ENCODE results near the gene DLG2.

The DLG2 gene

DNA sequence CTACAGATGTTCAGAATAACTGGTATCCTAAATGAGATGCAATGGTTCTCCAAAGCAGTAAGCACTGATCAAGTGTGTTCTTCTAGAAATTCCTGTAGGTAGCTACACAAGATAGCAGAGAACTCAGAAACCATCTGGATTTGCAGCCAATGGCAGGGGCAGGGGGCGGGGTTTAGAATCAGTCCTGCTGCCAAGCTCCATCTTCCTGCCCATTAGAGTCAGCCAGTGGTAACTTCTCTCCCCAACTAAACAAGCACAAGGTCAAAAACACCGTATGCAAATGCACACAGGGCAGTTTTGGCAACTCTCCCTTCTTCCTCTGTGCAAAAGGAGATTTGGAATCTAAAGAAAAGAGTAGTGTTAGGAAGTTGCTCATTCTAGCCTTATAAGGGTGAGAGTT is 2103.5 kb downstream of the DLG2 start:
- DNase-seq = no peak

DNA sequence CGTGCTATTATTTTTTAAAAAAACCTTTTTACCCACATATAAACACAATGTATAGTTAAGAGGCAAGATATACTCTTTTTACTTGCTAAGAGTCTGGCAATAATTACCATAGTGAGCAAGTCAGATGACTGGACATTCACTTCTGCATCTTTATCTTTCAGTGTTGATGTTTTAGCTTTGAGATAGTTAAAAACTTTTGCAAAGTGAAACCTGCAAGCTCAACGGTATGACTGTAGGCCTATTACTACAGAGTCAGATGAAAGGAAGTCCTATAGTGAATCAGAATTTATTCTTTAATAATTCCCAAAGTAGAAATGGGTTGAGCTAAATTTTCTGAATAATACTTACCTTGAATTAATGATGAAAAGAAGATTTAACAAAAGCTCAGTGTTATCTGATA is 2104.2 kb downstream of the DLG2 start:
- DNase-seq = no peak

DNA sequence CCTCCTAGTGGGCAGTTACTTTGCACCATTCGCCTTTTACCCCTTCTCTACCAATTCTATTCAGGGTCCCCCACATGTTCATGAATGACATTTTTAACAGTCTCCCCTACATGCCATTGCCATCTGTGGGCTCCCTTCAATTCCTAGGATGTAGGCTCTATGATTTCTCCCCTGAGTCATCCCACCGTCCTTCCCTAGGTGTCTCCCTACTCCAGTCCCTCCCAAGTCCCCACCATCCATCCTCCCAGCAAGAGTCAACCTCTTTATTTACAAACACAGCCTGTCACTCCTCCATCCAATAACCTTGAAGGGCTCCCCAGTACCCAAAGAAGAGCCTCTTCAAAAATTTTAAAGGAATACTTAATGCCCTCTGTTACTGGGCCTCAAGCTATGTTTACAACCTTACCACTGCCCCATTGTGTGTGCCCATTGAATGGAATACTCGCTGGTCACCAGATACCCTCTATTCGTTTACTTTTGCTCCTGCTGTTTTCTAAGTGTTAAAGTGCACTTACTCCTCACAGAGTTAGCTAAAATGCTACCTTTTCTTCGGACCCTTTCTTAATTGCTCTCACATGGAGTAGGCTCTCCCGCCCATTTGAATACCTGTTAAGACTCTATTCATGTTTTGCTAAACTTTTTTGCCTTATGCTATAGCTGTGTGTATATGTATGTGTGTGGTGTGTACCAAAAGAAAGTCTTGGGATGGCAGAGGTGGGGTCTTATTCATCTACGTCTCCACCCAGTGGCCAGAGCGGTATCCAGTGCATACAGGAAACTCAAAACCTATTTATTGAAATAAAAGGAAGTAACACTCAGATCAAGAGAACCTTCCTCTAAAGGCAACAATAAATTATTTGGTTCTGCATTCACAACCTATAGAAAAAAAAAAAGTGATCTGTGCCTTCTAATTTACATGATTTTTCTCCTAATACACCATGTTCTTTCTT is 2105.2 kb downstream of the DLG2 start:
- no peak for DNase-seq

DNA sequence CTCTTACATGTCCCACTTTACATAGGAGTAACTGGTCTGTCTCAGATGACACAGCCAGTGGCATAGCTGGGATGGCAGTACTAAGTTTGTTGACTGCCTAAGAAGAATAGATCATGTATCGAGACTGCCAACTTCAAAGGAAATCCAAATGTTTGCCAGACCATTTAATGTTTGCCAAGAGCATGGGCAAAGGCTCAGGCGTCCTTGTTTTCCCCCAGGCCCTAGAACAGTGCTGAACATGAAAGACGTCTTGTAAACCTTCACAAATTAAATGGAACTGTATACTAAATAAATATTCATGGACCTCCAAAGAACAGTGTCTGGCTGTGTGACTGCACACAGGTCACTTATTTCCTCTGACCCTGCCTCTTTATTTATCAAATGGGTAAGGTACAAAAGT is 2106.3 kb downstream of the DLG2 start:
- DNase-seq = no peak

DNA sequence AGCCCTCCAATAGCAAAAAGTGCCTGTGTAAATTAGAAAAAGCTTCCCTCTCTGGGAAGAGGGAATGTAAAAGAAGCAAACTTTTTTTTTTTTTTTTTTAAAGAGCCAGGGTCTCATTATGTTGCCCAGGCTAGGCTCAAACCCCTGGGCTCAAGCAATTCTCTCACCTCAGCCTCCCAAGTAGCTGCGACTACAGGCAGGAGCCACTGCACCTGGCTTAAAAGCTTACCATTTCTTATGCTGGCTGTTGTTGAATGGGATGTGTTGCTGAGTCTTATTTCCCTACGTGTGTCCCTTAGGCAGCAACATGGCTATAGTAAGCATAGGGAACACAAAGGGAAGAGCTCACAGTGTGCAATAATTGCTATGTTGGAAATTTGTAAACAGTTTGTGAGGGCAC is 2115.5 kb downstream of the DLG2 start:
- DNase-seq = no peak

DNA sequence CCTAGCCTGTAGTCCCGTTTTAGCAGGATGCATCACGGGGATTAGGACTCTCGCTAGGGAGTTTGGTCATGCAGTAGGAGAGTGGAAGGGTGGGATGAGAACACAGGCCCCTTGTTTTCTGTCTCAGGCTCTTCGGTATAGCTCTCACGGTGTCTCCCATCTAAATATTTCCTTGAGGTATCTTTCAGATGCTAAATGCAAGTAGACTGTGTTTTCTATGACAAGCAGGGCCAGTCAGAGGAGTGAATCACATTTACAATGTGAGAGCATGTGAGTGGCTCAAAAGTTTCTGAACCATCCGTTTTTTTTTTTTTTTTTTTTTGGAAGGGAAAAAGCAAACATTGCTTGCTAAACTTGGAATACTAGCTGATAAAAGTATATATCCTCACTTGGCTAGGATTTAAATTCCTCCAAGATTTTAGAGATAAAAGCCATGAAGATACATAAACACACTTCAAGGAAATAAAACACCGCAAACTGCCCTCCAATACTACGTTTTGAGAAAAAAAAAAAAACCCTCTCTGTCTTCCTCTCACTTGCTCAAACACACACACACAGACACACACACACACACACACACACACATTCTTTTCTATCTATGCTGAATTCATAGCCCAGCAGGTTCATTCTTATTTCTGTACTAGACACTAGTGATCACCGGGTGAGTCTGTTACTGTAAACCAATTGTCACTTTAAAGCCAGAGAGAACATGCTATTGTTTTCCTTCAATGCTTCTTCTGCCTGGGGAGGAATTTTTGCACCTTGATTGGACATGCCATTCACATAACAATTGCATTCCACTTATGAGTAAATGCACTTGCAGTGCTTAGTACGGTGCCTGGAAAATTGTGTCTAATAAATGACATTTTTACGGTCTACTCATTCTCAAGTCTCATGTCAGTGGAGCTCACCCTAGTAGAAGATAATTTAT is 2116.3 kb downstream of the DLG2 start:
- no peak for DNase-seq

DNA sequence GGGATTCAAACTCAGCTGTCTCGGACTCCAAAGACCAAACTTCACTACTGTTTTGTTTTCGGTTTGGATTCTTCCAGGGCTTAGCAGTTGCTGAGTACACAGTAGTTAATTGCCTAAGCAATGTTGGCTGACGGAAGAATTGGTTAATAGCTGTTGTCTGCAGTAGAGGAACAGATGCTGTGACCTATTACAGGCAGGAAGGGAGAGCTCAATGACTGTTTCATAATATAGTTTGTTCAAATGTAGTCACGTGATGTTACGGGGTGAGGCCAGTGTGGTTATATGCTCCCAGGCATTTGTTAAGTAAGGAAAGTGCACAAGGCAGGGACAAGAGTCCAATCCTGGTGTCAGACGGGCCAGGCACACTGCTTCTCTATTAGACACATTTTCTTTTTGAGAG is 2118.3 kb downstream of the DLG2 start:
- no peak for DNase-seq

DNA sequence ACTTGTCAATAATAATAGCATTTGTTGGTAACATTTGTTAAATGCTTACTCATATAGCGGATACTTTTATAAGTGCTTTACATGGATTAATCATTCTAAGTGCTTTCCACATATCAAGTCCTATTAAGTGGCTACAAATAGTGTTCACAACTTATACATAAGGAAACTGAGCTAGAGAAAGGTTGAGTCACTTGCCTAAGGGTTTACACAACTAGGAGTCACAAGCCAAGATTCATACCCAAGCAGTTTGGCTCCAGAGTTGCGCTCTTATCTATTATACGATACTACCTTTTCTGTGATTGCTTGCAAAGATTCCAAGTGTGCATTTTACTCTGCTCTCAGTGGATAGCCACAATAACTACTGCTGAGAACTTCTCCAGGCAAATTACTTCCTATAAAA is 2125.1 kb downstream of the DLG2 start:
- no peak for DNase-seq

DNA sequence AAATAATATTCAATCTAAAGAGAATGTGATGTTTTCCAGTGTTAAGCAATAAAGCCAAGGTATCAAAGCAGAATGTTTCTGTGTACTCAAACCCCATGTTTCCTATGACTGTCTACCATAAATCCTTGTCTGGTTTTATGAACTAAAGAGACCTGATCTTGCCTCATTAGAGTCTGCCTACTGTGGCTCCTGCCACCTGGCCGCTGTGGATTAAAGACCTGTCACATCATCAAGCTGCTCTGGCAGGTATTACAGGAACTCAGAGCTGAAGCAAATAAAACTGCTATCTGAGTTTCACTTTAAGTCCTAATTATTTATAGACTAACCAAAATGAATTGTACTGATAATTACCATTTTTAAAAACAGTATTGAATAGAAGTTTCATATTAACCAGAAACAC is 2133.2 kb downstream of the DLG2 start:
- no peak for DNase-seq

DNA sequence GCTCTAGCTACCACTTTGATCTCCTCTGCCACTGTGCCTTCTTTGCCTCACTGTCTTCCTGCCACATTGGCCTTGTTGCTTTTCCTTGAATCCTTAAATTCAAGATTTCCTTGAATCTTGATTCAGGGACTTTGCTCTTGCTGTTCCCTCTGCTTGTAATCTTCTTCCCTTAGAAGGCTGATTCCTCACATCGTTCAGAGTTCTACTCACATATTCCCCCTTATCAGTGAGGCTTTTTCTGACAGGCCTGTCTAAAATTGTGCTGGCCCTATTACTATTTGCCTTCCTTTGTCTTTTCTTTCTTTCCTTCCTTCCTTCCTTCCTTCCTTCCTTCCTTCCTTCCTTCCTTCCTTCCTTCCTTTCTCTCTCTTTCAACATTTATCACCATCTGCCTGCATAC is 2134.1 kb downstream of the DLG2 start:
- no peak for DNase-seq

DNA sequence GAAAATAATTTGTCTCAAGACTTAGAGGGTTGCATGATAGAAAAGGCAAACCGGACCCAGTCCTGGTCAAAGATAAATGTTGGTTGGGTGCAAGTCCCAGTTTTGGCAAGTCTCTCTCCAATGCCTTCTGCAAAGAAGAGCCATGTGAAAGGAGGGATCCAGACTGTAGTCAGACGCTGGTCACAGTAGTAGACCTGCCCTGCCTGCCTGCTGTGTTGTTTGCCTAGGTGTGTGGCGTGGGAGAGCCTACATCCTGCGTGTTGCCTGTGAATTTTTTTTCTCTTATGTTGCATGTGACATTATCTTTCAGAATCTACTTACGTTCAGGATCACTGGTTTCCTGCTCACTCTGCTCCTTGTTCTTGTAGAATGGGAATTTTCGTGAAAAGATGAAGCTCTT is 2143.3 kb downstream of the DLG2 start:
- no peak for DNase-seq

DNA sequence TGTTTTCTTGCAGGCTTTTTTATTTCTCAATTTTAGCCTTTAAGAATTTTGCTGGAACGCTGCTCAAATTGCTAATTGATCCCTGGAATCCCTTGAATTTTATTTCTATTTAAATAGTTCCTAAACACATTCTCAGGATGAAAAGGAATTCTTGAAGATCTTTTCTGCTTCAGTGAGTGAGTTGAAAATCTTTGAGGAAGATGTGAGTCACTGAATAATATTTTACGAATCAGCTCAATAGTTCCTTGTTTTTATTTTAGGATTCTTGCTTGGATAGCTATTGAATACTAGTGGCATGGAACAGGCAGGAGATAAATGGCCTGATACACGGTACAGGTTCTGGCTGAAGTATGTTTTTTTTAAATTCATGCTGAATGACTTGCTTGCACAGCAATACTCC is 2146.3 kb downstream of the DLG2 start:
- no peak for DNase-seq

DNA sequence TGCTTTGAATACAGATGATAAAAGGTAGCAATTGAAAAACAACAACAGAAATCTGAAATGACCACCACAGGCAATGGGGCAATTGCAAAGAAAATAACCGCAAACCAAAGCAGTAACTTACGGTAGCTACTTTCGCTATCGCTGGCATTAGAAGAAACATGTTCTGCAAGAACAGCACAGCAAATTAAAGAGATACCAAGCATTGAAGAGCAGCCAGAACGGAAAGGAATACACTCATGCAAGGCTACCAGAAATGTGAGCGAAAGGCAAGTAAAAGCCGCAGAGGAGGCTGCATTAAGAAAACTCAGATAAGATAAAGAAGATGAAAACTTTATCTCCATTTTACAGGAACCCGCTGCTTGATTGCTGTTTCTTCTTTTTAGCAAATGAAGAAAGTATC is 2146.9 kb downstream of the DLG2 start:
- no peak for DNase-seq

DNA sequence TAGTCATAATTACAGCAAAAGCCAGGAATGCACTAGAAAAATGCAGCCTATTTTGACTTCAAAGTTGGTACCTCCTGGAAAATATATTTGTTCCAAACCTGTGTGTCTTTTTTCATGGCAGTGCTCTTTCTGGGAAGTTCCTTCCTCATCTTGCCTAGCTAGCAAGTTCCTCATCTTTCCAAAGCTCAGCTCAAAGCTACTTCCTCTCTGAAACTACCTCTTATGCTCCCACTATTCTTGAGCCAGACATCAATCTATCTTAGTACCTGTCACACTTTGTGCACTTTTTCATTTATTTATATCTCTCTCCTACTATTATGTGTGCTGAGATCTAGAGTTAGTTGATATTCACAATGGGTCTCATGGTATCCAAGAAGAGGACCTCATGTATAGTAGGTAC is 2149.4 kb downstream of the DLG2 start:
- DNase-seq = no peak

DNA sequence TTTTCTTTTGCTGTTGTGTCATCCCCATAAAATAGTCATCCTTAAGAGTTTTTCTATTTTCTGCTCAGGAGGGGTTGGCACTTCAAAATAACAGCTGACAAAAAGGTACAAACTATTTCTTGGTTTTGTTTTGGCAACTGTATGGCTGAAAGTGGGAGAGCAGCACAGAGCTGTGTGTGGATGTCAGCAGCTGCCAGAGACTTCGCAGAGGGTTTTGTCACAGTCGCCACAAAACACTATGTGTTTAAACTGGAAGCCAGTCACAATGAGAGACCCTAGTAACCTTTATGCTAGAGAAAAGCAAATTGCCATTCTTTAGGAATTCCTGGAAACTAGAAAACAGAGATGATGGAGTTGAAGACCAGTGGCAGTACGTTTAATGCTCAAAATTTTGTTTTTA is 2151.4 kb downstream of the DLG2 start:
- no peak for DNase-seq

DNA sequence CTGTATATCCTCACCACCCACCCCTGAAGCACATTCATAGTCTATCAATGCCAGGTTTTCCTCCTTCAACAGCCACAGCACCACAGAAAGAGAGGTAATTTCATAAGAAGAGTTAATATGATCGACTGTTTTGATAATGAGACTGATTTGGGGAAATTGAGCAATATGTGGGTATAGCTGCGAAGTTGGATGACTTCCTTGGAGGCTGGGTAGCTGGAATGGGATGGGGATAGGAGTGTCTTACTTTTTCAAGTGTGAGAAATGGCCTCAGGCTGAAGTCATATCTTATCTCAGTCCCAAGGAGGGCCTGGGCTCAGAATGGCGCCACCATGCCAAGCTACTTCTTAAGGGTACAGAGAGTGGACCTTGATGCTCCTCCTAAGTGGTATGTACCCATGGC is 2153.4 kb downstream of the DLG2 start:
- no peak for DNase-seq

DNA sequence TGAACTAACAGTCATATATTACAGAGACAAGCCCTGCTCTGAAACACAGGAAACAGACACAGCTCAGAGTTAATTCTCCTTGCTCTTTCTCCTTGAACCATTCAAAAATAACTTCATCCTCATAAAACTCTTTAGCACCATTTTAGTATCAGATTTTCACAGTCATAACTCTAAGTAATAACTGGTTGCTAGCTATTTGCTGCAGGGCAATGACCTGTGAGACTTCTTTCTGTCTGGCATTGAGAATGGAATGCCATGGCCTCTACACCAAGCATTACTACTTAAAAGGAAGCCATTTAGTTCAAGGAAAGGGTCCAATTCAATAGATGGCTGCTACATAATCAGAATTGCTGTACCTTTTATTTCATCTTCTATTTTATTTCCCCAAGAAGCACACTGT is 2154.3 kb downstream of the DLG2 start:
- DNase-seq = no peak

DNA sequence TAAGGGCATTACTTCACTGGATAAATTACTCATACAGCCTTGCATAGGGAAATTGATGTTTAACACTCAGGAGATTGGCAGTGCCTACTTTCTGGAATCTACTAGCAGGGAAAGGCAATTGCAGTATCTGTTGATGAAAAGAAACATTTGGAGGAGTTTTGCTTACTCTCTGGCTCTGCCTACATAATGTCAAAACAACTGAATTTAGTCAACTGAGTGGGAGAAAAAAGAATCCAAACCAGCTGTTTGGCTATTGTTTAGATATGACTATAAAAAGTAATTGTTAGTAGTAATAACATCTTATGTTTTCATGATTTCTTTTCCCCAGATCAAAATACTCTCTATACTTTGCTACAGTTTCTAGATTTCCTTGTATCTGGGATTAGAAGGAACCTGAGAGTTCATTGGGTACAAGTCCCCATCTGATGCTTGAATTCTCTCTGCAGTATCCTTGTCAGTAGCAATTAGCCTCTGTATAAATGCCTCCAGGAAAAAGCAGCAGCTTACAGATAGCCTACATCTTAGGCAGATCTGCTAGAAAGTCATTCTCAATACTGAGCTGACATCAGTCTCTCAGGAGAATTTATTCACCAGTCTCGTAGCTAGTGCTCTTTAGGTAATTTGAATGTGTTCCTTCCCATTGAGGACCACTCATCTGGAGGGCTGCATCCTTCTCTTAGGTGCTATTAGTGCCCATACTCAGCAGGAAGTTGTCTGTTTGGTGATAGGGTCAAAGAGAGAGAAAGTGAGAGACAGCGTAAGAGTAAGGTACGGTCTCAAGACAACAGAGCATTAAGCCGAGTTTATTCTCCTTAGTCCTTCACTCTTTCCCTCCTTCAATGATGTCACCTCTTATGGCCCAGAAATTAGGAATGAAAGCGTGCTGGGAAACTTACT is 2155.1 kb downstream of the DLG2 start:
- no peak for DNase-seq

DNA sequence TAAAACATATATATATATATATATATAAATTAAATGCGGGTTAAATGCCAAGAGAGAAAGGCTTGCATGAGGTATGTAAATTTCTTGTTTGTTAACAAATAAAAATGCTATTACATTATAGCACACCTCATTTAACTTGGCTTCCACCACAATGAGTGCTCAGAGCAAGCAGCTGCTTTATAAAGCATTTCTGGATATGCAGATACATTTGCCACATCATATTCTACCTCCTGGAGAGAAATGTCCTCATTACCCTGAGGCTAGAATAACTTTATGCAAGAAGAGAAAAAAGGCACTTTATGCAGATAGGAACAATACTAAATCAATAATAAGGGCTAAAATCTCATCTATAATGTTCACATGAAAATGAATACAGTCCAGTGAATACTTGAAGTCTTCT is 2159.3 kb downstream of the DLG2 start:
- DNase-seq = no peak

DNA sequence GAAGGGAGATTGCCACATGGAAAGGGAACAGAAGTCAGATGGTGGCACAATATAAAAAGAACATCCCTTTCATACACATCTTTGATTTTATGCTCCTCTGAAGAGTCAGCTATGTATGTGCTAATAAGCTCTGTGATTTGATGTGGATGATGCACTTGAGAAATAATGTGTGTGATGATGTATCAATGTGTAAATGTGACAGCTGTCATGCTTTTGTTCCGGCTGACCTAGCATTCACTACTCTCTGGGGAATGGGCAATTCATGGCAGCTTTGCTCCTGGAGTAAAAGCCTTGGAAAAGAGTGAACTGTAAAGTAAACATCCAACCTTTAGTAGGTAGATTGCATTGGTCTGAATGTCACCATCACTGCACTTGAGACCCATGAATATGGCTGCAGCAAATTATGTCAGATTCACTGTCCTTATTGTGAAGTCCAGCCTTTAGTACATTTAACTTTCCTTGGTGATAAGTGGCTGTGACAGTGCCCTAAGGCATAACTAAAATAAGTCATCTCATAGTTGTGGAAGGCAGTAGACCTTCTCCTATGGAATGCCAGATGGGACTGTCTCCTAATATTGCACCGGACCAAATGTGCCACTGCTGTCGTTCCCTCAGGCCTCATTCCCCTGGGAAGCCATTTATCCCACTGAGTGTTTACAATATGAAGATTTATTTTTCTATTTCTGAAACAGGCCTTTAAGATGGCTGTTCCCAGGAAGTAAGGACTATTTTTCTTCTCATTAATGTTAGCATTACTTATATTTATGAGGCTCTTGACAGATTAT is 2162.8 kb downstream of the DLG2 start:
- no peak for DNase-seq

DNA sequence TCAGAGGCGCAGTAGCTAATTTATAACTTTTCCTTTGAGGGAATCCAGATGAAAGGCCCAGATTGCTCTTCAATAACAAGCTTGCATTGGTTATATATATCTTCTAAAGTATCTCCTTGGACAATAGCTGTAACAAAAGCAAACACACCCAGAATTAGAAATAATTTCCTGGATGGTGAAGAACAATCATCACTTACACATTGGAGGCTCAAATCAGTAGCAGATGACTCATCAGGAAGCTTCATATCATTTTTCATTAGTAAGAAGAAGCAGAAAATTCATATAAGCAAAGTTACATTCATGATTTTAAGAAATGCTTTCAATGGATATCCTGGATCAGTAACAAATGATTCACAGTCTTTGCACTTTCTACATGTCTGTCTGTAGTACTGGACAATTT is 2167.3 kb downstream of the DLG2 start:
- no peak for DNase-seq

DNA sequence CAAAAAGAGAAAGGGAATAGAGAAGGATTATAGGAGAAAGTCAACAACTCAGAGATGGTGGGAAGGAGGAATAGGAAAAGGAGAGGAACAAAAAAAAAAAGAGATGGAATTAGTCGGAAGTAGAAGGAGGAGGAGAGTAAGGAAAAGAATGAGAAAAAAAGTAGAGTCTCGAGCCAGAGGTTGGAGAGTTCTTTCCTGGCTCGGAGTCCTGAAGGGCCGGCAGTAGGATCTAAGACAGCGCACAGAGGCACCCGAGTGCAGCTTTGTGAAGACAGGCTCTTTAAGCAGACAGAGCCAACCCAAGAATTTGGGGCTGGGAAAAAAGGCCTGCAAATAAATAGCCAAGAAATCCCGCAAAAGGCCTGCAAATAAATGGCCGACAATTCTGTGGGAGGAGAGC is 2170.6 kb downstream of the DLG2 start:
- DNase-seq = no peak
